HepG2 (cell line): ENCODE measurements around the gene RB1. TPM values are rescaled to one million over a fixed set of nuclear protein-coding genes. Genes with fewer than 3 reads are reported as not detected.
A peak's percentile ranks its signal among the peaks of the same experiment; 100 is the strongest.

ENCODE experiments used
- ATAC-seq: fragments of 200-7000 bp; cut with Tn5 transposase; 3 replicates; pipeline ENCODE4 v1.9.1; 2020; ENCODE audit warnings: mild to moderate bottlenecking, moderate library complexity
- BruUV-seq: library from RNA; stranded (reverse); fragments of 400-500 nt; replicated peaks from 2 replicates; lab custom pipeline; 2021; lab: Mats Ljungman, UMichigan
- CTCF ChIA-PET: fragments of 300-600 bp; formaldehyde crosslinking; extraction: SDS; loops from one replicate; lab custom pipeline; 2021; ENCODE audit warnings: low total read pairs, inconsistent platforms, low intra/inter-chr PET ratio; lab: Yijun Ruan, JAX
- POLR2A ChIA-PET: fragments of 350-600 bp; sonication (Branson Sonifier 250); formaldehyde crosslinking; loops from one replicate; lab custom pipeline; 2020; ENCODE audit warnings: antibody characterized with exemption, inconsistent platforms; lab: Yijun Ruan, JAX
- DNase-seq: peaks from one replicate; pipeline ENCODE4 v3.0.0-alpha.2; 2015; ENCODE audit warnings: low spot score
- FAIRE-seq: peaks from 3 replicates; lab custom pipeline; 2011; peaks lifted over from hg19 to GRCh38; lab: Jason Lieb, UNC
- H2AFZ ChIP-seq: one replicate; pipeline ENCODE4 v1.6.1; 2011; ENCODE audit warnings: low read length, inconsistent platforms
- H3K27ac ChIP-seq: fragments of 300-600 bp; 3 replicates; pipeline ENCODE4 v1.8.0; 2011; ENCODE audit warnings: mixed run types, mild to moderate bottlenecking, mixed read lengths, low read length, inconsistent platforms; ENCODE audit not compliant: insufficient read depth; ENCODE audit errors: extremely low read length
- H3K27me3 ChIP-seq, 2 experiments: fragments of 200-600 bp in 1 of 2; 2 replicates in 1 of 2; 3 replicates in 1 of 2; pipeline versions ENCODE4 v1.6.0 to v1.8.0; 2011; ENCODE audit warnings: low read length in 2 of 2, mild to moderate bottlenecking in 2 of 2, moderate library complexity in 2 of 2, inconsistent platforms in 1 of 2; ENCODE audit not compliant: insufficient read depth in 2 of 2, control insufficient read depth in 1 of 2
- H3K36me3 ChIP-seq, 2 experiments: fragments of 200-600 bp in 1 of 2; replicated peaks in 1 of 2; 2 replicates in 1 of 2; 3 replicates in 1 of 2; pipeline versions ENCODE4 v1.5.1 to v1.8.0; 2011; ENCODE audit warnings: low read length in 2 of 2, inconsistent platforms in 1 of 2; ENCODE audit not compliant: insufficient read depth in 2 of 2, control insufficient read depth in 1 of 2
- H3K4me1 ChIP-seq: 2 replicates; pipeline ENCODE4 v1.5.1; 2012; ENCODE audit warnings: low read length, inconsistent platforms; ENCODE audit not compliant: insufficient read depth
- H3K4me2 ChIP-seq: 2 replicates; pipeline ENCODE4 v1.6.0; 2011; ENCODE audit warnings: low read depth, low read length, inconsistent platforms
- H3K4me3 ChIP-seq, 3 experiments: fragments of 200-600 bp in 1 of 3; sonication (generic), shearing (Covaris generic) in 1 of 3; replicated peaks in 1 of 3; 2 replicates each; pipeline ENCODE4 v1.5.1; 2011 to 2016; ENCODE audit warnings: low read length in 3 of 3, inconsistent platforms in 2 of 3, low read depth in 2 of 3, mild to moderate bottlenecking in 2 of 3, control low read depth in 1 of 3, mixed read lengths in 1 of 3; ENCODE audit not compliant: insufficient read depth in 1 of 3
- H3K79me2 ChIP-seq: one replicate; pipeline ENCODE4 v1.6.1; 2011; ENCODE audit warnings: low read length, inconsistent platforms; ENCODE audit not compliant: insufficient read depth
- H3K9ac ChIP-seq: 2 replicates; pipeline ENCODE4 v1.6.0; 2011; ENCODE audit warnings: mild to moderate bottlenecking, low read depth, low read length, inconsistent platforms; ENCODE audit not compliant: insufficient read depth
- H3K9me3 ChIP-seq: 2 replicates; pipeline ENCODE4 v1.5.1; 2012; ENCODE audit warnings: mild to moderate bottlenecking, low read length
- H4K20me1 ChIP-seq: 2 replicates; pipeline ENCODE4 v1.6.0; 2011; ENCODE audit warnings: inconsistent platforms, mild to moderate bottlenecking, low read length, moderate library complexity; ENCODE audit not compliant: insufficient read depth
- BCL6 ChIP-seq: IDR thresholded peaks from 2 replicates; pipeline ENCODE4 v1.6.1; 2016; ENCODE audit warnings: missing genetic modification reagents, missing compliant biosample characterization
- FOXO4 ChIP-seq: sonication (generic); formaldehyde crosslinking; conservative IDR thresholded peaks from 2 replicates; pipeline ENCODE4 v1.8.1; 2023; ENCODE audit warnings: missing genetic modification reagents
- KLF12 ChIP-seq: sonication (generic); formaldehyde crosslinking; IDR thresholded peaks from 2 replicates; pipeline ENCODE4 v1.4.0; 2020; ENCODE audit warnings: missing genetic modification reagents, borderline replicate concordance
- MATR3 ChIP-seq: sonication (generic); formaldehyde crosslinking; IDR thresholded peaks from 2 replicates; pipeline ENCODE4 v1.4.0; 2020; ENCODE audit warnings: missing genetic modification reagents
- SNAPC2 ChIP-seq: sonication (generic); formaldehyde crosslinking; IDR thresholded peaks from 2 replicates; pipeline ENCODE4 v1.8.1; 2022; ENCODE audit warnings: mild to moderate bottlenecking, missing genetic modification reagents
- STAG1 ChIP-seq: sonication (generic); formaldehyde crosslinking; IDR thresholded peaks from 2 replicates; pipeline ENCODE4 v1.4.0; 2020; ENCODE audit warnings: missing genetic modification reagents
- ZFP90 ChIP-seq: sonication (generic); formaldehyde crosslinking; IDR thresholded peaks from 2 replicates; pipeline ENCODE4 v1.8.0; 2022; ENCODE audit warnings: missing genetic modification reagents, mild to moderate bottlenecking, inconsistent platforms, borderline replicate concordance
- ZMAT3 ChIP-seq: sonication (generic); formaldehyde crosslinking; conservative IDR thresholded peaks from 2 replicates; pipeline ENCODE4 v1.7.0; 2021; ENCODE audit warnings: missing genetic modification reagents
- ZNF180 ChIP-seq: sonication (generic); formaldehyde crosslinking; IDR thresholded peaks from 2 replicates; pipeline ENCODE4 v1.4.0; 2020; ENCODE audit warnings: low read depth, missing genetic modification reagents, borderline replicate concordance
- ZNF546 ChIP-seq: sonication (generic); formaldehyde crosslinking; conservative IDR thresholded peaks from 2 replicates; pipeline ENCODE4 v1.8.1; 2023; ENCODE audit warnings: mild to moderate bottlenecking, missing genetic modification reagents
- ZNF746 ChIP-seq: sonication (generic); formaldehyde crosslinking; IDR thresholded peaks from 2 replicates; pipeline ENCODE4 v1.8.0; 2022; ENCODE audit warnings: mild to moderate bottlenecking, missing genetic modification reagents
- ZNF75D ChIP-seq: sonication (generic); formaldehyde crosslinking; IDR thresholded peaks from 2 replicates; pipeline ENCODE4 v1.8.1; 2023; ENCODE audit warnings: missing genetic modification reagents, mild to moderate bottlenecking, borderline replicate concordance
- WGBS: methylation state at CpG from one replicate; pipeline ENCODE4 v1.1.6; 2017; ENCODE audit warnings: low lambda C conversion rate; 5-methylcytosine and 5-hydroxymethylcytosine counted together
- in situ Hi-C: cut with HindIII; loops from 2 replicates; pipeline ENCODE4 v1.10.0; 2017; ENCODE audit warnings: low pct_unique_long_range_greater_than_20kb; ENCODE audit not compliant: extremely low pct_ligation_motif_present
- intact Hi-C: fragments of 100-400 bp; cut with micrococcal nuclease; formaldehyde crosslinking; loops from one replicate; pipeline ENCODE4 v1.10.0; 2022; ENCODE audit not compliant: unreplicated experiment
- polyA plus RNA-seq, 8 experiments: library from polyadenylated mRNA; depleted of rRNA in 3 of 8; stranded (reverse) in 7 of 8; unstranded in 1 of 8; fragments of >200 nt; fragmentation: Illumina TruSeq in 4 of 8; extraction: Trizol in 4 of 8; gene quantifications; 2 replicates each; pipeline versions ENCODE4 v1.2.1 to v1.2.3, GENCODE V29; 2011 to 2016; ENCODE audit warnings: low read depth in 4 of 8, missing spikeins in 1 of 8, mixed read lengths in 1 of 8; ENCODE audit not compliant: insufficient read depth in 1 of 8
- total RNA-seq, 5 experiments: library from RNA; depleted of rRNA; stranded (reverse); fragments of >200 nt; fragmentation: Illumina TruSeq; extraction: Trizol; gene quantifications; 2 replicates each; pipeline ENCODE4 v1.2.3, GENCODE V29; 2016; ENCODE audit warnings: low read depth in 1 of 5
- TF ChIP-seq, protein P1 (sequence below): sonication (generic); formaldehyde crosslinking; IDR thresholded peaks from 2 replicates; pipeline ENCODE4 v1.4.0; 2020; ENCODE audit warnings: missing genetic modification reagents
- TF ChIP-seq, protein P2 (sequence below): IDR thresholded peaks from 2 replicates; pipeline ENCODE4 v1.6.1; 2016; ENCODE audit warnings: low read depth, borderline replicate concordance

RB1 gene
- total and polyA plus RNA-seq, 2 of the 13 experiments (the other 11 are each of a cell fraction or from before 2014, with no cell fraction given): 15.6 to 23.7 TPM

- Histone ChIP-seq H3K9me3 (no peaks in the 10 kb centered on the region), H3K4me1 (peaks cover 20% of the 10 kb centered on the region), H3K4me2 (peak overlapping the region; percentile 77), H3K36me3 (no peaks in the 10 kb centered on the region), H3K4me3 (peak overlapping the region; percentile 79 to 91 (median 91)), H3K27ac (peak overlapping the region; percentile 94), H3K27me3 (no peaks in the 10 kb centered on the region; a peak in 1 of 5 replicates), H2AFZ (no peak overlapping the region), H4K20me1 (peaks cover 7% of the 10 kb centered on the region; the same call in 1 of the 2 replicates), H3K9ac (peak overlapping the region; percentile 96), H3K79me2 (peaks cover 30% of the 10 kb centered on the region)
- ChIA-PET POLR2A (interaction anchor here (2.7 kb wide), 1 partner anchor 68 kb away, joined by 9 read pairs; no protein-coding TSS in a partner anchor), CTCF (no interaction called here)
- ATAC-seq (peak; percentile 58), FAIRE-seq (no peak), DNase-seq (peak; percentile 30)
- in situ Hi-C loops: loop anchor here (10.0 to 25.0 kb wide), 2 partner anchors 180 to 458 kb away; no protein-coding TSS in a partner anchor
- intact Hi-C loops: loop anchor here (5.0 to 10.0 kb wide), 4 partner anchors 72 to 210 kb away; partner anchors contain the start of genes ITM2B, LPAR6 and MED4
- 1% methylated on average over 27 of the region's 36 CpGs for WGBS
- BruUV-seq: TSS peak; percentile 58
- TF ChIP-seq ZFP90 (CRISPR knock-in tag) (0 out of 2 replicates have a peak, but pooled peaks have one; percentile 2), ZNF546 (CRISPR knock-in tag) (0 out of 2 replicates have a peak, but pooled peaks have one; percentile 10), MATR3 (CRISPR knock-in tag) (no peak), KLF12 (CRISPR knock-in tag) (0 out of 2 replicates have a peak, but pooled peaks have one; percentile 27), ZMAT3 (CRISPR knock-in tag) (0 out of 2 replicates have a peak, but pooled peaks have one; percentile 4), ZNF746 (CRISPR knock-in tag) (no peak), STAG1 (CRISPR knock-in tag) (peak; percentile 3; the same call in 1 of the 2 replicates), SNAPC2 (CRISPR knock-in tag) (no peak), BCL6 (CRISPR knock-in tag) (no peak), ZNF75D (CRISPR knock-in tag) (no peak), ZNF180 (CRISPR knock-in tag) (no peak), FOXO4 (0 out of 2 replicates have a peak, but pooled peaks have one; percentile 88)
- TF ChIP-seq, protein P1, sequence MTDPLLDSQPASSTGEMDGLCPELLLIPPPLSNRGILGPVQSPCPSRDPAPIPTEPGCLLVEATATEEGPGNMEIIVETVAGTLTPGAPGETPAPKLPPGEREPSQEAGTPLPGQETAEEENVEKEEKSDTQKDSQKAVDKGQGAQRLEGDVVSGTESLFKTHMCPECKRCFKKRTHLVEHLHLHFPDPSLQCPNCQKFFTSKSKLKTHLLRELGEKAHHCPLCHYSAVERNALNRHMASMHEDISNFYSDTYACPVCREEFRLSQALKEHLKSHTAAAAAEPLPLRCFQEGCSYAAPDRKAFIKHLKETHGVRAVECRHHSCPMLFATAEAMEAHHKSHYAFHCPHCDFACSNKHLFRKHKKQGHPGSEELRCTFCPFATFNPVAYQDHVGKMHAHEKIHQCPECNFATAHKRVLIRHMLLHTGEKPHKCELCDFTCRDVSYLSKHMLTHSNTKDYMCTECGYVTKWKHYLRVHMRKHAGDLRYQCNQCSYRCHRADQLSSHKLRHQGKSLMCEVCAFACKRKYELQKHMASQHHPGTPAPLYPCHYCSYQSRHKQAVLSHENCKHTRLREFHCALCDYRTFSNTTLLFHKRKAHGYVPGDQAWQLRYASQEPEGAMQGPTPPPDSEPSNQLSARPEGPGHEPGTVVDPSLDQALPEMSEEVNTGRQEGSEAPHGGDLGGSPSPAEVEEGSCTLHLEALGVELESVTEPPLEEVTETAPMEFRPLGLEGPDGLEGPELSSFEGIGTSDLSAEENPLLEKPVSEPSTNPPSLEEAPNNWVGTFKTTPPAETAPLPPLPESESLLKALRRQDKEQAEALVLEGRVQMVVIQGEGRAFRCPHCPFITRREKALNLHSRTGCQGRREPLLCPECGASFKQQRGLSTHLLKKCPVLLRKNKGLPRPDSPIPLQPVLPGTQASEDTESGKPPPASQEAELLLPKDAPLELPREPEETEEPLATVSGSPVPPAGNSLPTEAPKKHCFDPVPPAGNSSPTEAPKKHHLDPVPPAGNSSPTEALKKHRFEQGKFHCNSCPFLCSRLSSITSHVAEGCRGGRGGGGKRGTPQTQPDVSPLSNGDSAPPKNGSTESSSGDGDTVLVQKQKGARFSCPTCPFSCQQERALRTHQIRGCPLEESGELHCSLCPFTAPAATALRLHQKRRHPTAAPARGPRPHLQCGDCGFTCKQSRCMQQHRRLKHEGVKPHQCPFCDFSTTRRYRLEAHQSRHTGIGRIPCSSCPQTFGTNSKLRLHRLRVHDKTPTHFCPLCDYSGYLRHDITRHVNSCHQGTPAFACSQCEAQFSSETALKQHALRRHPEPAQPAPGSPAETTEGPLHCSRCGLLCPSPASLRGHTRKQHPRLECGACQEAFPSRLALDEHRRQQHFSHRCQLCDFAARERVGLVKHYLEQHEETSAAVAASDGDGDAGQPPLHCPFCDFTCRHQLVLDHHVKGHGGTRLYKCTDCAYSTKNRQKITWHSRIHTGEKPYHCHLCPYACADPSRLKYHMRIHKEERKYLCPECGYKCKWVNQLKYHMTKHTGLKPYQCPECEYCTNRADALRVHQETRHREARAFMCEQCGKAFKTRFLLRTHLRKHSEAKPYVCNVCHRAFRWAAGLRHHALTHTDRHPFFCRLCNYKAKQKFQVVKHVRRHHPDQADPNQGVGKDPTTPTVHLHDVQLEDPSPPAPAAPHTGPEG: 0 out of 2 replicates have a peak, but pooled peaks have one; percentile 6
- TF ChIP-seq, protein P2, sequence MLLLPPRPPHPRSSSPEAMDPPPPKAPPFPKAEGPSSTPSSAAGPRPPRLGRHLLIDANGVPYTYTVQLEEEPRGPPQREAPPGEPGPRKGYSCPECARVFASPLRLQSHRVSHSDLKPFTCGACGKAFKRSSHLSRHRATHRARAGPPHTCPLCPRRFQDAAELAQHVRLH: 0 out of 2 replicates have a peak, but pooled peaks have one; percentile 17
Observed at GRCh38 chr13:48304143-48304876, 759 bp downstream of the RB1 start.
